ENCODE data around the gene SLC7A6.

DNA sequence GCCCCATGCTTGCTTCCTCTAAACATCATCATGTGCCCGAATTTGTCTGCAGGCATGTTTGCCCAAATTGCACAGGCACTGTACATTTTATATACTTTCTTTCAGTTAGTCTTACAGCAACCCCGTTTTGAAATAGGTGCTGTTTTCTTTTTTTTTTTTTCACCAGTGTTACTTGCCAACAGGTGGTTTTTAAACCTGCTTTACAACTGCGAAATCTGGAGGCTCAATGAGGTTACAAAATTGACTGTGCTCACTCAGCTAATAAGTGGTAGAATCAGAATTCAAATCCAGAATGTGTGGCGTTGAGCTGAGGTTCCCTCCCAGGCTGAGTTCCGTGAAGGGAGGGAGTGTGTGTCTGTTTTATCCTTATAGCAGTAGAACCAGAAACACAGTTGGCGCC is 13.4 kb upstream of the SLC7A6 start:
- TF ChIP-seq, protein P1, sequence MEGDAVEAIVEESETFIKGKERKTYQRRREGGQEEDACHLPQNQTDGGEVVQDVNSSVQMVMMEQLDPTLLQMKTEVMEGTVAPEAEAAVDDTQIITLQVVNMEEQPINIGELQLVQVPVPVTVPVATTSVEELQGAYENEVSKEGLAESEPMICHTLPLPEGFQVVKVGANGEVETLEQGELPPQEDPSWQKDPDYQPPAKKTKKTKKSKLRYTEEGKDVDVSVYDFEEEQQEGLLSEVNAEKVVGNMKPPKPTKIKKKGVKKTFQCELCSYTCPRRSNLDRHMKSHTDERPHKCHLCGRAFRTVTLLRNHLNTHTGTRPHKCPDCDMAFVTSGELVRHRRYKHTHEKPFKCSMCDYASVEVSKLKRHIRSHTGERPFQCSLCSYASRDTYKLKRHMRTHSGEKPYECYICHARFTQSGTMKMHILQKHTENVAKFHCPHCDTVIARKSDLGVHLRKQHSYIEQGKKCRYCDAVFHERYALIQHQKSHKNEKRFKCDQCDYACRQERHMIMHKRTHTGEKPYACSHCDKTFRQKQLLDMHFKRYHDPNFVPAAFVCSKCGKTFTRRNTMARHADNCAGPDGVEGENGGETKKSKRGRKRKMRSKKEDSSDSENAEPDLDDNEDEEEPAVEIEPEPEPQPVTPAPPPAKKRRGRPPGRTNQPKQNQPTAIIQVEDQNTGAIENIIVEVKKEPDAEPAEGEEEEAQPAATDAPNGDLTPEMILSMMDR (IDR thresholded peaks at IDR 0.05): no peak
- TF ChIP-seq POLR2AphosphoS5 (IDR thresholded peaks at IDR 0.05): no peak

All from transverse colon (tissue), 4 donors.